ENCODE data around the gene MAPKAP1. TPM values are rescaled to one million over a fixed set of nuclear protein-coding genes. Genes with fewer than 3 reads are reported as not detected.

Gene MAPKAP1
- total and polyA plus RNA-seq, 9 of the 15 experiments (the other 6 are each of a cell fraction or from before 2014, with no cell fraction given), result 2.6 to 82.1 (median 61.1) TPM

DNA sequence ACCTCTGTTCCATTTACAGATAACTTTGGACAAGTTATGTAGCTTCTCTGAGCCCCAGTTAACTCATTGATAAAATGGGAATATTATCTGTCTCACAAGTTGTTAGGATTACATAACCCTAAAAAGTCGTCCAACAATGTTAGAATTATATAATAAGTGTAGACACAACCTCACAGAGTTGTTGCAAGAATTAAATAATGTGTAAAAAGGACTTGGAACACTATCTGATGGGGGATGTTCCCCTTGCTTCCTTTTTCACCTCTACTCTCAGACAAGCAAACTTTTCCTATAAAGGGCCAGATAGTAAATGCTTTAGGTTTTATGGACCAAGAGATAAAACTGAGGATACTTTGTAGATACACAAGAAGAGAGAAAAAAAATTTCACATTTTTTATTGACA is 251.9 kb downstream of the MAPKAP1 start:
- in situ Hi-C loops (cut with MboI), result no loop called here
- BruUV-seq (replicated peaks), result no TSS peak
- DNase-seq (ENCODE audit: extremely low read depth in 1 of 4, low spot score in 3 of 4) (no peak), ATAC-seq (no peak), FAIRE-seq (no peak)
- Histone ChIP-seq H3K9ac (ENCODE audit: insufficient read depth in 1 of 2, low read depth in 2 of 2, low read length in 2 of 2) (no peak overlapping the region), H3K4me2 (ENCODE audit: insufficient read depth, low read length) (no peak overlapping the region), H3K27ac (ENCODE audit: extremely low read depth, low read depth, low read length) (no peak overlapping the region), H3K9me1 (ENCODE audit: control insufficient read depth, insufficient read depth, low read length) (no peaks in the 10 kb centered on the region), H3K27me3 (ENCODE audit: control insufficient read depth in 2 of 2, insufficient read depth in 2 of 2, low read length in 2 of 2) (no peaks in the 10 kb centered on the region), H3K4me3 (no peak overlapping the region), H3K36me3 (ENCODE audit: control insufficient read depth, insufficient read depth, low read length) (peaks cover 5% of the 10 kb centered on the region; the same call in 1 of the 3 replicates), H2AFZ (ENCODE audit: low read depth, low read length) (no peak overlapping the region), H4K20me1 (replicated peaks; ENCODE audit: control insufficient read depth, insufficient read depth, low read length) (no peaks in the 10 kb centered on the region), H3K79me2 (ENCODE audit: control insufficient read depth, insufficient read depth, low read length) (no peaks in the 10 kb centered on the region), H3K4me1 (replicated peaks in 1 of 2; ENCODE audit: control insufficient read depth in 2 of 2, insufficient read depth in 2 of 2, low read length in 2 of 2) (no peaks in the 10 kb centered on the region; a peak in 1 of 5 replicates), H3K9me3 (replicated peaks; ENCODE audit: control insufficient read depth, insufficient read depth, low read depth, low read length) (peaks cover 18% of the 10 kb centered on the region)
- TF ChIP-seq ZNF384 (IDR thresholded peaks at IDR 0.05; ENCODE audit: low read depth, low read length) (no peak), MITF (IDR thresholded peaks at IDR 0.05) (no peak), MCM2 (IDR thresholded peaks at IDR 0.05; ENCODE audit: low read depth) (no peak), SMARCE1 (IDR thresholded peaks at IDR 0.05) (no peak), ZNF668 (CRISPR knock-in tag; IDR thresholded peaks at IDR 0.05) (no peak), SETDB1 (IDR thresholded peaks at IDR 0.05; ENCODE audit: low read length) (no peak), ARNT (IDR thresholded peaks at IDR 0.05) (no peak)
- CTCF ChIA-PET (ENCODE audit: low intra/inter-chr PET ratio), result interaction anchor here (0.6 kb wide), 1 partner anchor 37 kb away, joined by 4 read pairs; no protein-coding TSS in a partner anchor
- WGBS (ENCODE audit: insufficient coverage, low coverage, missing lambda C conversion rate), result 6% methylated on average over 1 of the region's 1 CpG
- POLR2A ChIA-PET, result no interaction called here
- intact Hi-C loops (cut with micrococcal nuclease), result no loop called here

Data from K562 (cell line).